ENCODE data around the gene DGKG. TPM values are rescaled to one million over a fixed set of nuclear protein-coding genes. Genes with fewer than 3 reads are reported as not detected.
A peak's percentile ranks its signal among the peaks of the same experiment; 100 is the strongest.

DGKG gene
- under 1 TPM; 0.19 to 0.54 TPM for total RNA-seq

DNA sequence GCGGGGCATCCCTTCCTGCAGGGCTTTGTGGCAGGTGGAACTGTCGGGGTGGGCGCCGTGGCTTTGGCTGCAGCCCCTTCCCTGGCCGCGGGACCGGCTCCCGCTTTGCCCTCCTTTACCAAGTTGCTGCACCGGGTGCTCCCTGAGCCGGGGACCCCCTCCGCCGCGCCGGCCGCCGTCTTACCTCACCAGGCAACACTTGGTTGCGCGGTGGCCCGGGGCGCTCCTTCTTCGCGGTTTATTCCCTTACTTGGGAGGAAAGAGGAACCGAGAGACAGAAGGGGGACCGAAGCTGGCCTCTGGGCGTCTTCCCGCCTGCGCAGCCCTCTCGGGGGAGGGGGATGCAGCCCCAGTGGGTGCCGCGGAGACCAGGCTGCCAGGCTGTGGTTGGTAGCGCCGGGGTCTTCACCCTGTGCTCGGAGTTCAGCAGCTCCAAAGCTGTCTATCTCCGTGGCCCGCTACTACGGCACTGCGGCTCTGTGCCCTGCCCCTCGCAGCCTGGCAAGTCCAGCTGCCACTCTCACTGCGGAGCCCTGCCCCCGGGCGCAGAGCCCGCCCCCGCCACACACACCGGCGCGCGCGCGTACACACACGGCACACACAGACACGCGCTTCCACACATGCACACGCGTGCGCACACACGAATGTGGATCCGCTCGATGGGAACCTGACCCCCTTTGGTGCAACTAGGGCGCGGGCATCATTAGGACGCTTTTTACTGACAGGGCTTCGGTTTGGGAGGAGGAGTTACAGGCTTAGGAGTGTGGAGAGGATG, at the start of gene DGKG:
DGKG (minus strand) TSS at position 473 of the 775 bp plus-strand sequence. CDS start 41,775 bp downstream, outside the sequence.
- H3K4me3 Mint-ChIP-seq, result peak within 1 kb of the TSS; percentile 56
- peak; percentile 42 for DNase-seq
- ATAC-seq (ENCODE audit: low read depth), result peak; percentile 67
- H3K36me3 Mint-ChIP-seq, result no peaks in the 10 kb centered on the region
- H3K27ac Mint-ChIP-seq, result no peak within 1 kb of the TSS
- peaks cover 2% of the 10 kb centered on the region for H3K4me1 Mint-ChIP-seq
- H3K27me3 Mint-ChIP-seq, result peaks cover 61% of the 10 kb centered on the region
- POLR2A ChIA-PET, result no interaction called here
- H3K9me3 Mint-ChIP-seq, result no peaks in the 10 kb centered on the region

DNA sequence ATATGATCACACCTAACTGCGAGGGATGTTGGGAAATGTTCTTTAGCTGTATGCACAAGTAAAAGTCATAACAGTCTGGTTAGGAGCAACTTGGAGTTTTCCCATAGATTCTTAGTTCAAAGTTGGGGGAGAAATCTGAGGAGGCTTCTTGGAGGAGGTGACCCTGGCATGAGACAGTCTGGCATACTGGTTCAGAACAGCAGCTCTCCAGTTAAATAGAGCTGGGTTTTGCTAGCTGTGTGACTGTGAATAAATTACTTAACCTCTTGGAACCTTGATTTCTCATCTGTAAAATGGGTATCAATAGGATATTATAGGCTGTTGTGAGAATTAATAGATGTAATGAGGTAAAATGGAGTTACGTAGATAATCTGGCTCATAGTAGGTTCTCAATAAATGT, 49.1 kb upstream of the DGKG start:
- peaks cover 13% of the 10 kb centered on the region for H3K4me1 Mint-ChIP-seq
- no peaks in the 10 kb centered on the region for H3K36me3 Mint-ChIP-seq
- no peaks in the 10 kb centered on the region for H3K9me3 Mint-ChIP-seq
- no peak overlapping the region for H3K4me3 Mint-ChIP-seq
- POLR2A ChIA-PET, result no interaction called here
- DNase-seq (no peak), ATAC-seq (ENCODE audit: low read depth) (no peak)
- H3K27me3 Mint-ChIP-seq, result peaks cover 32% of the 10 kb centered on the region
- no peak overlapping the region for H3K27ac Mint-ChIP-seq

DNA sequence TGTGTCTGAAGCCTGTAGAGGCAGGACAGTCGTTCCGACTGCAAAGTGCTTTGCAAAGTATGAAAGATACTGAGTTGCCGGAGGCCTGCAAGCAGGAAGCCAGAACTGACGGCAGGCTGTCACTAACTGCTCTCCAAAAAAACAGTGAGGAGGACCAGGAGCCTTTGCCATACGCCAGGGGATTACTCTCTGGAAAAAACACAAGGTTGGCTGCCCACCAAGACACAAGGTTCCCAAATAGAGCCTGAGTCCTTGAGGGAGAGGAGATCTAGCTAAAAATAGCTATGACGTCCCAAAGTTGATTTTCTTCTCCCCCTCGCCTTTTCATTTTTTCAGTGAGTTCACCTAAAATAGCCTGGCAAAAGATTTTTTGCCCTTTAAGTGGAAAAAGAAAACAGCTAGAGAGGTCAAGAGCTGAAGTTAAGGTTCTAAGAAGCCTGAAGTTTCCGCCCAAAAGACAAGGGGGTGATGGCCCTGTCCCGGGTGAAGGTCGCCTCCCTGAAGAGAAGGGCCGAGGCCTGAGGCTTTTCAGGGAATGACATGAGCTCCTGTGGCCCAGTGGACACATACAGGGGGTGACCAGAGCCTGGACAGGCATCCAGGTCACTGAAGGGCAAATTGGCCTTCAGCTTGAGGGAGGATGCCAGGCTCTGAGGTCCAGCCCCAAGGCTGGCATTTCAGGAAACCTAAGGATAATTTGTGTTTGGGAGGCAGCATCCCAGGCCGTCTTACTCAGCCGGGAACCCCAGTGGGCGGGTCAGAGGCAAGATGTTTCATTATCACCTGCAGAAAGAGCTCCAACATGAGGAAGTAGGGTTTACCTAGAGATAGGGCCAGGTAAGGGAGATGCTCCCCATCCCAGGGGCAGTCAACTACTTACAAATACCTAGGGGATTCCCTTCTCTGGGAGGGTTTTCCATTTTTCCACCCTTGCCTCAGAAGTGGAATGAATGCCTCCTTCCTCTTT, 44.9 kb upstream of the DGKG start:
- Mint-ChIP-seq H3K27ac (no peak overlapping the region), H3K4me1 (no peaks in the 10 kb centered on the region), H3K36me3 (no peaks in the 10 kb centered on the region), H3K27me3 (peaks cover 6% of the 10 kb centered on the region), H3K4me3 (no peak overlapping the region), H3K9me3 (no peaks in the 10 kb centered on the region)
- POLR2A ChIA-PET, result no interaction called here
- no peak for ATAC-seq (ENCODE audit: low read depth)
- no peak for DNase-seq

DNA sequence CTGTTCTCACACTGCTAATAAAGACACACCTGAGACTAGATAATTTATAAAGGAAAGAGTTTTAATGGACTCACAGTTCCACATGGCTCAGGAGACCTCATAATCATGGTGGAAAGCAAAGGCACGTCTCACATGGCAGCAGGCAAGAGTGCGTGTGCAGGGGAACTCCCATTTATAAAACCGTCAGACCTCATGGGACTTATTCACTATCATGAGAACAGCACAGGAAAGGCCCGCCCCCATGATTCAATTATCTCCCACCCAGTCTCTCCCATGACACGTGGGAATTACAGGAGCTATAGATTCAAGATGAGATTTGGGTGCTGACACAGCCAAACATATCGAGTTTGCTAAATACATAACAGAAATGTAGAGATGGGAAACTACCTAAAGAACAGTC, 39.5 kb upstream of the DGKG start:
- H3K4me1 Mint-ChIP-seq, result no peaks in the 10 kb centered on the region
- no peak overlapping the region for H3K4me3 Mint-ChIP-seq
- H3K27ac Mint-ChIP-seq, result no peak overlapping the region
- ATAC-seq (ENCODE audit: low read depth), result no peak
- H3K36me3 Mint-ChIP-seq, result no peaks in the 10 kb centered on the region
- POLR2A ChIA-PET, result no interaction called here
- peaks cover 5% of the 10 kb centered on the region for H3K27me3 Mint-ChIP-seq
- H3K9me3 Mint-ChIP-seq, result no peaks in the 10 kb centered on the region
- no peak for DNase-seq

DNA sequence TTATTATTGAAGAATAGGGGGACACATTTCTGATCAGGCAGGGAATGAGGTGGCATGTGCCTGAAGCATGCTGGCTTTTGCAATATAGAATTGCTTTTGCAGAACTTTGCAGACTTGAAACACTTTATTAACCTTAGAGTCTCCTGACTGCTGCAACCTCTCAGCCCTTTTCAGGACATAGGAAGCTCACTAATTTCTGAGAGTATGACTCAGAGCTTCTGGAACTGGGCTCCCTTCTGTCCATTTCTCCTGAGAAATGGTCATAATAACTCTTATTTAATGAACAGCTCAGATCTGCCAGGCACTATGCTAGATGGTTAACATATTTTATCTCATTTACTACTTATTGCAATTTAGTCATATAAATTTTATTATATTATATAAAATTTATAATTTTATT, 38.6 kb upstream of the DGKG start:
- H3K27ac Mint-ChIP-seq, result no peak overlapping the region
- no peak for DNase-seq
- no peak overlapping the region for H3K4me3 Mint-ChIP-seq
- no peaks in the 10 kb centered on the region for H3K36me3 Mint-ChIP-seq
- H3K4me1 Mint-ChIP-seq, result no peaks in the 10 kb centered on the region
- no peaks in the 10 kb centered on the region for H3K9me3 Mint-ChIP-seq
- ATAC-seq (ENCODE audit: low read depth), result no peak
- peaks cover 7% of the 10 kb centered on the region for H3K27me3 Mint-ChIP-seq
- POLR2A ChIA-PET, result no interaction called here

DNA sequence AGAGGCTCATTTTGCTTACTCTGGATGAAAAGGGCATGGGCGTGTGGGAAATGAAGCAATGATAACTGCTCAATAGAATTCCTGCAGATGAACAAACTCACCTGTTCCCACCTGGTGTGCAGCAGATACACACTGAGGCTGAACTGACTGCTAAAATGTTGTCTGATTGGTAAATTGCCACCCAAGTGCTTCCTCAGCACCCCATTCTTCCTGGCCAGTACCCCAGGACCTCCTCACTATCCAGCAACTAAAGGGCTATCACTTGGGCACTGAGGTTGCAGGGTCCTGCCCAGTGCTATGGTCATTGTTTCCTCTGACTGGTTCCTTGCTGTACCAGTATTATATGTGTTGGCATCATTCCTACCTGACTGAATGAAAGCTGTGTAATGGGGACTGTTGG, 38.0 kb upstream of the DGKG start:
- POLR2A ChIA-PET, result no interaction called here
- no peaks in the 10 kb centered on the region for H3K4me1 Mint-ChIP-seq
- ATAC-seq (ENCODE audit: low read depth) (no peak), DNase-seq (no peak)
- no peak overlapping the region for H3K27ac Mint-ChIP-seq
- peaks cover 7% of the 10 kb centered on the region for H3K27me3 Mint-ChIP-seq
- H3K4me3 Mint-ChIP-seq, result no peak overlapping the region
- no peaks in the 10 kb centered on the region for H3K9me3 Mint-ChIP-seq
- no peaks in the 10 kb centered on the region for H3K36me3 Mint-ChIP-seq

DNA sequence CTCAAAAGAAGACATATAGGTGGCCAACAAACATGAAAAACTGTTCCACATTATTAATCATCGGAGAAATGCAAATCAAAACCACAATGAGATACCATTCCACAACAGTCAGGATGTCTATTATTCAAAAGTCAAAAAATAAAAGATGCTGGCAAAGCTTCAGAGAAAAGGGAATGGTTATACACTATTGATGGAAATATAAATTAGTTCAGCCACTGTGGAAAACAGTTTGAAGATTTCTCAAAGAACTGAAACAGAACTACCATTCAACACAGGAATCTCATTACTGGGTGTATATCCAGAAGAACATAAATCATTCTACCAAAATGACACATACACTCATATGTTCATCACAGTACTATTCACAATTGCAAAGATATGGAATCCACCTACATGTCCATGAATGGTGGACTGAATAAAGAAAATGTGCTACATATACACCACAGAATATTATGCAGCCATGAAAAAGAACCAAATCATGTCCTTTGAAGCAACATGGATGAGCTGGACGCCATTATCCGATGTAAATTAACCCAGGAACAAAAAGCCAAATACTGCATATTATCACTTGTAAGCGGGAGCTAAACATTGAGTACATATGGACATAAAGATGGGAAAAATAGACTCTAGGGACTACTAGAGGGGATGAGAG, 32.7 kb upstream of the DGKG start:
- ATAC-seq (ENCODE audit: low read depth), result no peak
- Mint-ChIP-seq H3K27me3 (peaks cover 5% of the 10 kb centered on the region), H3K9me3 (no peaks in the 10 kb centered on the region), H3K4me3 (no peak overlapping the region), H3K27ac (no peak overlapping the region), H3K4me1 (no peaks in the 10 kb centered on the region), H3K36me3 (no peaks in the 10 kb centered on the region)
- DNase-seq, result no peak
- POLR2A ChIA-PET, result no interaction called here

DNA sequence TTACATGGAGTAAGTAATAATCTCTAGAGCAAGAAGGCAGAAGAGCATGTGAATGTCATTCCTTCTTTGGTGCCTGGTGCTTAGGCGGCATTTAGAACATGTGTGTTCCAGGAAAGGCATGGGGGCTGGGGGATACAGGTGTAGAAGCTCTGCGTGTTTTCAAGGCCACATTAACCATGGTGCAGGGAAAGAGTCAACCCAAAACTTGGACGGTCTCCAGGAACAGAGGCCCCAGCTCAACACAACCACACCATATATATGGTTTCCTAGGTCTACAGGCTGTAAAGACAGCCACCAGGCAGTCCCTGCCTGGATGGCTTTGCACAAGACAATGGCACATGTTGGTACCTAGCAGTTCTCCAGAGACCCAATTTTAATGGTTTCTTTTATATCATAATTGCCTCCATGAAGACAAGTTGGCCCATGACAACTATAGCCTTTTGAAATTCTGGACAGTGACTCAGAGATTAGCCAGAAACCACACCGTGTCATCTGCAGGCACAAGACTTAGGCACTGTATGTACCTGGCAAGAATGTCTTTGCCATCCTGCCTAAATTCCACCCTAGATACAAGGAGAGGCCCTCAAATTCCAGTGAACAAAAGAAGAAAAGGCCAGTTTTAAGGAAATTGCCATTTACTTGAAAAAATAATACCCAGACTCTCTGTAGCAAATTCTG, 25.0 kb upstream of the DGKG start:
- Mint-ChIP-seq H3K4me1 (peaks cover 8% of the 10 kb centered on the region), H3K36me3 (no peaks in the 10 kb centered on the region), H3K9me3 (peaks cover 2% of the 10 kb centered on the region), H3K27me3 (peaks cover 2% of the 10 kb centered on the region), H3K4me3 (no peak overlapping the region), H3K27ac (no peak overlapping the region)
- POLR2A ChIA-PET, result no interaction called here
- no peak for DNase-seq
- no peak for ATAC-seq (ENCODE audit: low read depth)

DNA sequence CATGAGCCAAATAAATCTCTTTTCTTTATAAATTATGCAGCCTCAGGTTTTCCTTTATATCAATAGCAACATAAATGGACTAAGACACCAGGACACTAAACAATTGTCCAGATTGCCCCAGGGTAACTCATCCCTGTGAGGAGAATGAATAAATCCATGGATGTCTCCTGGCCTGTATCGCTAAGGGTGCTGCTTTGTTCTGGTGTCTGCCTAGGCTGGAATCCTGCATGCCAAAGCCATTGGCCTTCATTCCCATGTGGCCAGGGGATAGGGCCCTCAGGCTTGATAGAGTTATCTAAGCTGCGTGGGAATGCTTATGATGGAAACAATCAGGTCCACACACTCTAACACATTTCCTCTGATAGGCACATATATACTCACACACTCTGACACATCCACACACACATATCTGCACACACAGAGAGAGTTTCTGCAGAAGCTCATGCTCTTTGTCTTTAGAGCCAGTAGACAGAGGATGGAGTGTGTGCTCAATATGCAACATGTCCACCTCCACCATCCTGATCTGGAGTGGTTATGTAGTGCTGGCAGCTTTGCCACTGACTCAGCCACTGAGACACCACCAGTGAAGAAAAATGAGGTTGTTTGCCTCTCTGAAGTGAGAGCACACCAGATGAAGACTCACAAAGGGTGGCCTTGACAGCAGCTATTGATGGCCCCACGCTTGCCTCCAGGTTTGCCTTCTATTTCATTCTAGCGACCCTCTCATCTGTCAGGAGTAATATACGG, 24.0 kb upstream of the DGKG start:
- Mint-ChIP-seq H3K9me3 (peaks cover 2% of the 10 kb centered on the region), H3K27ac (no peak overlapping the region), H3K36me3 (no peaks in the 10 kb centered on the region), H3K27me3 (peaks cover 2% of the 10 kb centered on the region), H3K4me1 (peaks cover 8% of the 10 kb centered on the region), H3K4me3 (no peak overlapping the region)
- POLR2A ChIA-PET, result no interaction called here
- DNase-seq (no peak), ATAC-seq (ENCODE audit: low read depth) (no peak)

DNA sequence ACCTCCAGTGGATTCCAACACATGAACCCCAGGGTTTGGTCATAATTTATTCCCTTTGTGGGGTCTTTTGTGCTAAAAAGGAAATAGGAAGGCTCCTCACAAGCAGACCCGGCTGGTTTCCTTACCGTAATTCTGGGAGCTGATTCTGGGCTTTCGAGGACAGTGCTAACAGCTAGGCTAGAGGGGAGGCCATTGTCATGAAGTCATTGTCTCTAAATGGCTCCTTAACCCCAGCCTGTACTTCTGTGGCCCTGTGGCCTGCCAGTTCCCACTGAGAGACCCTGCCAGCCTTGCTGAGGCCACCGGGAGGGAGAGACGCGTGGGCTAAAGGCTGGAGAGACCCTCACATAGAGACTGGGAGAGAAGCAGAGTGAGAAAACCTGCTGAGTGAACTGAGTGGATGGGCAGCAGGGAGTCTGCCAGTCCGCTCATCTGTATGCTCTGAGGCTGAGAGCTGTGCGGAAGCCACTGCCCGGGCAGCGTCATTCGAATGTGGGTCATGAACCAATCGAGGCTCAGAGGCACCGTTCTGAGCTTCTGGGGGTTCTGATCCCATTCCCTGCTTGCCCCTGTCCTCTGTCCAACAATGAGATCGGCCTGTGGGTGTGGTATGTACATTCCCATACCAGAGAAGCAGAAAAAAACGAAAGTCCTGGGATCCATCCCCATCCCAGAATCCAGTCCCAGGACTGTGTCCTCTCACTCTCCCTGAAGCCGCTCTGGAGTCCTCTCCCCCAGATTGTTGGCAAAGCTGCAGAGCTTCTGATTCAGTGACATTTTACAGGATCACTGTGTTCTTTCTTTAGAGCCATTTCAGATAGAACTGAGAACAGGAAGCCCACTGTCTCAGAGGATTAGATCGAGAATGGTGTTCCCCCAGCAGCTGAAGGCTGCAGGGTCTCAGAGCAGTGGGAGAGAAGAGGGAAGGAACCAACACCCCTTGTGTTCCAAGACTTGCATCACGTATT, 21.3 kb upstream of the DGKG start:
- Mint-ChIP-seq H3K9me3 (peaks cover 5% of the 10 kb centered on the region), H3K27me3 (no peaks in the 10 kb centered on the region), H3K27ac (no peak overlapping the region), H3K4me1 (peaks cover 8% of the 10 kb centered on the region), H3K4me3 (no peak overlapping the region), H3K36me3 (no peaks in the 10 kb centered on the region)
- ATAC-seq (ENCODE audit: low read depth) (no peak), DNase-seq (no peak)
- POLR2A ChIA-PET, result no interaction called here

DNA sequence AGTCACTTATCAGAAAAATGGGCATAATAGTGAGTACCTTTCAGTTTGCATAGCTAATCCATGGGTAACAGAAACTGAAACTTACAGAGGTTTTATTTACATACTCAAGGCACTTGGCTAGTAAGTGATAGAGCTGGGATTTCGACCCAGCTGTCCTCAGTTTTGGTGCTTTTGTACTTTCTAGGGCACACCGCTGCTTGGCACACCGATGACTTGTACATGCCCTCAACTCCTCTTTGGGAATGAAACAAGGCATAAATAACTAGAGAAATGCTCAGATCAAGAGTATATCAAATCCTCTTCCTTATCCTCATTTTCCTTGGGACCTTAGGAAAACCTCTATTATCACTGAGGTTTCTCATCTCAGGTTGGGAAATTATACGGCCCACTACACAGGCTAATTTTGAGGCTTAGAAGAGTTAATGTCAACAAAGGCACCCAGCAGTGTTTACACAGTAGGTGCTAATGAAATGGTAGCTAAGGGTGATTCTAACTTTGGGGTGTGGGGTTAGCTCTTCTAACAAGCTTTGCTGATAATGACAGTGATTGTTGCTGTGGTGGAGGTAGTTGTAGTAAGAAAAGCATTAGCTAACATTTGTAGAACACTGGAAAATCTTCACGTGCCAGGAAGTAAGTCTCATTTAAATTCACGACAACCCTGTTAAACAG, 20.3 kb upstream of the DGKG start:
- H3K27me3 Mint-ChIP-seq, result no peaks in the 10 kb centered on the region
- POLR2A ChIA-PET, result interaction anchor here (0.9 kb wide), 1 partner anchor 12 kb away, joined by 3 read pairs; no protein-coding TSS in a partner anchor
- no peak overlapping the region for H3K4me3 Mint-ChIP-seq
- H3K27ac Mint-ChIP-seq, result no peak overlapping the region
- H3K9me3 Mint-ChIP-seq, result peaks cover 6% of the 10 kb centered on the region
- peaks cover 8% of the 10 kb centered on the region for H3K4me1 Mint-ChIP-seq
- ATAC-seq (ENCODE audit: low read depth) (no peak), DNase-seq (no peak)
- H3K36me3 Mint-ChIP-seq, result no peaks in the 10 kb centered on the region

All from activated naive CD8-positive, alpha-beta T cell treated with anti-CD3 and anti-CD28 coated beads, Interleukin-2, amount 10 ng/mL, durations not matched to agents 7 days and 5 days (primary cell).